HG03354 (cell line): ENCODE measurements around the gene STXBP2.

ENCODE experiments used
- ATAC-seq: cut with Tn5 transposase; IDR thresholded peaks from one replicate; pipeline ENCODE4 v1.9.1; 2021; ENCODE audit warnings: mild to moderate bottlenecking; ENCODE audit not compliant: unreplicated experiment, poor library complexity, severe bottlenecking

STXBP2 gene

DNA sequence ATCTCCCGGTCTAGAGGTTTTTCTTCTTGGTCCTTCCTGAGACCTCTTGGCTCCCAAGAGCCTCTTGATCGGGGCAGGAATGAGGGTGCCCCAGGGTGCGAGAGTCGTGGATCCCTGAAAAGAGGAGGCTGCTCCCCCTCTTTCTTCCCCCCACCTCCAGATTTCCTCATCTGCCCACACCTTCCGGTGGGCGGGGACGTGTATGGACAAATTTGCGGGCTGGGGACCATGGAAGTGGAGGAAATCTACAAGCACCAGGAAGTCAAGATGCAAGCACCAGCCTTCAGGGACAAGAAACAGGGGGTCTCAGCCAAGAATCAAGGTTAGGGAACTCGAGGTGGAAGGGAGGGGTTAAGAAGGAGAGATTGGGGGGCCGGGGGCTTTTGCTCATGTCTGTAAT is 39.9 kb downstream of the STXBP2 start, which contains the start of gene MCEMP1:
MCEMP1 (plus strand) TSS at position 237 of the 400 bp plus-strand sequence; CDS start at position 268, 31 bp downstream.
- no peak for ATAC-seq

- no peak for ATAC-seq
These were observed 40.9 kb downstream of the STXBP2 start for GRCh38 chr19:7677669-7678311.

DNA sequence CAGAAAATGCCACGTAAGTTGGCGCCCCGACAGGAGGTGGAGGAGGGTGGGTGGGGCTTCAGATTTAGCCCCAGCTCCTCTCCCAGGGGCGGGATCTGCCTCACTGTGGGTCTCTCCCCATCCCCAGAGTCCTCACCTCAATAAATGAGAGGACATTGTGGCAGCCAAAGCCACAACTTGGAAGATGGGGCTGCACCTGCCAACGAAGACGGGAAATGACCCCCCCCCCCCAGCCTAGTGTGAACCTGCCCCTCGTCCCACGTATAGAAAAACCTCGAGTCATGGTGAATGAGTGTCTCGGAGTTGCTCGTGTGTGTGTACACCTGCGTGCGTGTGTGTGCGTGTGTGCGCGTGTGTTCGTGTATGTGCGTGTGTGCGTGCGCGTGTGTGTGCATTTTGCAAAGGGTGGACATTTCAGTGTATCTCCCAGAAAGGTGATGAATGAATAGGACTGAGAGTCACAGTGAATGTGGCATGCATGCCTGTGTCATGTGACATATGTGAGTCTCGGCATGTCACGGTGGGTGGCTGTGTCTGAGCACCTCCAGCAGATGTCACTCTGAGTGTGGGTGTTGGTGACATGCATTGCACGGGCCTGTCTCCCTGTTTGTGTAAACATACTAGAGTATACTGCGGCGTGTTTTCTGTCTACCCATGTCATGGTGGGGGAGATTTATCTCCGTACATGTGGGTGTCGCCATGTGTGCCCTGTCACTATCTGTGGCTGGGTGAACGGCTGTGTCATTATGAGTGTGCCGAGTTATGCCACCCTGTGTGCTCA is 42.3 kb downstream of the STXBP2 start:
- peak; percentile 33 for ATAC-seq

DNA sequence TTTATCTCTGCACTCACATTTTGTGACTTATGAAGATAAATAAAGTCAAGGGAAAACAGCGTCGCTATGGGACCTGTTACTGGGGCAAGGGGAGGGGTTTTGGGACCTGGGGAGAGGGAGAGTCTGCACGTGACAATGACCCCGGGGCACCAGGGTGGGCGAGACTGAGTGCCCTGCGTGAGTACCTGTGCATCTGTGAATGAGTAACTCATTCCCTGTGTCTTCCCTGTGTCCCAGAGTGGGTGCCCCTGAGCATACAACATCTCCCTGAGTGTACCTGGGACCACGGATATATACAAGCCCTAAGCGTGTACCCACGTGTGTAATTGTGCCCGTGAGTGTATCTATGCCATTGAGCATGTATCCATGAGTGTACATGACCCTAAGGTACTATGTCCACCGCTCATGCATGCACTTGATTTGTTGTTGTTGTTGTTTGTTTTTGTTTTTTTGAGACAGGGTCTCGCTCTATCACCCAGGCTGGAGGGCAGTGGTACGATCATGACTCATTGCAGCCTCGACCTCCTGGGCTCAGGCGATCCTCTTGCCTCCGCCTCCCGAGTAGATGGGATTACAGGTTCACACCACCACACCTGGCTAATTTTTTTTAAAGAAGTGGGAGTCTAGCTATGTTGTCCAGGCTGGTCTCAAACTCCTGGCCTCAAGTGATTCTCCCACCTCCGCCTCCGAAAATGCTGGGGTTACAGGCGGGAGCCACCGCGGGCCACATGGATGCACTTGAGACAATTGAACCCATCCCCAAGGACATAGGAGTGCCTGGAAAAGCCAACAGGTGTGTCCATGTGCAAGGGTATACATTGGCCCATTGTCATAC is 43.1 kb downstream of the STXBP2 start:
- no peak for ATAC-seq

GRCh38 chr19:7680606-7681339 is 43.9 kb downstream of the STXBP2 start, which contains the start of gene TRAPPC5:
TSS of gene TRAPPC5 (plus strand) at chr19:7680833. CDS start at chr19:7682254, 1,421 bp downstream.
- ATAC-seq: peak; percentile 63

- peak; percentile 22 for ATAC-seq
These were observed 44.6 kb downstream of the STXBP2 start for GRCh38 chr19:7681340-7682174.

- ATAC-seq: no peak
These were observed 45.4 kb downstream of the STXBP2 start for GRCh38 chr19:7682175-7682855.

- no peak for ATAC-seq
These were observed 48.9 kb downstream of the STXBP2 start for GRCh38 chr19:7685546-7686445.

DNA sequence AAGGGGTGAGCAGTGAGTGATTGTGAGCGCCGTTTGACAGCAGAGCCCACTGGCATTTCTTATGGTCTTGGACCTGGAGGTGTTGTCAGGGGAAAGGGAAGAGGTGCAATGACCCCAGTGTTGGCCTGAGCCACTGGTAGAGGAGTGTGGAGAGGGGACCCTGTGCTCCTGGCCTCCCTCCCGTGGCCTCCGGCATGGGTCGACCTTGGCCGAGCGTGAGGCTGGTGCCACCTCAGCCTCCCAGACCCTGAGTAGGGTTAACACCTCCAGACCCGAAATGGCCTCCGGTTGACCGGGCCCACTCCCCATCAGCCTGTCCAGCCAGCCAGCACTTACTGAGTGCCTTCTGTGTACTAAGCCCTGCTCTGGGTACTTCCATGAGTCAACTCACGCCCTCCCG is 50.3 kb downstream of the STXBP2 start:
- ATAC-seq: no peak

GRCh38 chr19:7689165-7689564 is 52.3 kb downstream of the STXBP2 start:
- ATAC-seq: no peak

DNA sequence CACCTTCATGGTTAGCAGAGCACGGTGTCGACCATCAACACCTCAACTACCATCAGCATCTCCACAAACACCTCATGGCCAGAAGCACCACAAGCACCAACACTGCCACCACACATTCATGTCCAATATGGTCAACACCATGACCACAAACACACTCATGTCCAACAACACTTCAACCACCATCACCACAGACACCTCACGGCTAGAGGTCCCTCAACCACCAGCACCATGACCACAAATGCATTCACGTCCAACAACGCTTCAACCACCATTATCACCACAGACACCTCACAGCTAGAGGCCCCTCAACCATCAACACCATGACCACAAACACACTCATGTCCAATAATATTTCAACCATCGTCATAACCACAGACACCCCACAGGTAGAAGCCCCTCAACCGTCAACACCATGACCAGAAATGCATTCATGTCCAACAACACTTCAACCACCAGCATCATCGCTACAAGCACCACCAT is 53.9 kb downstream of the STXBP2 start:
- no peak for ATAC-seq

DNA sequence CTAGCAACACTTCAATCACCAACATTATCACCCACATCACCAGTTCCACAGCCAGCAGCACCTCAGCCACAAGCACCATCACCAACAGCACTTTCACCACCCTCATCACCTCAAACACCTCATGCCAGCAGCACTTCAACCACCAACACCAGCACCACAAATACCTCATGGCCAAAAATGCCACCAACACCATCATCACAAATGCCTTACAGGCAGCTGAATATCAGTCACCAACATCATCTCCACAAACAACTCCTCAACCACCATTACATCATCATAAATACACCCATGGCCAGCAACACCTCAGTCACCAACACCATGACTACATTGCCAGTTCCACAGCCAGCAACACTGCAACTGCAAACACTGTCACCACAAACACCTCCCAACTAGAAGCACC is 54.6 kb downstream of the STXBP2 start:
- ATAC-seq: no peak

DNA sequence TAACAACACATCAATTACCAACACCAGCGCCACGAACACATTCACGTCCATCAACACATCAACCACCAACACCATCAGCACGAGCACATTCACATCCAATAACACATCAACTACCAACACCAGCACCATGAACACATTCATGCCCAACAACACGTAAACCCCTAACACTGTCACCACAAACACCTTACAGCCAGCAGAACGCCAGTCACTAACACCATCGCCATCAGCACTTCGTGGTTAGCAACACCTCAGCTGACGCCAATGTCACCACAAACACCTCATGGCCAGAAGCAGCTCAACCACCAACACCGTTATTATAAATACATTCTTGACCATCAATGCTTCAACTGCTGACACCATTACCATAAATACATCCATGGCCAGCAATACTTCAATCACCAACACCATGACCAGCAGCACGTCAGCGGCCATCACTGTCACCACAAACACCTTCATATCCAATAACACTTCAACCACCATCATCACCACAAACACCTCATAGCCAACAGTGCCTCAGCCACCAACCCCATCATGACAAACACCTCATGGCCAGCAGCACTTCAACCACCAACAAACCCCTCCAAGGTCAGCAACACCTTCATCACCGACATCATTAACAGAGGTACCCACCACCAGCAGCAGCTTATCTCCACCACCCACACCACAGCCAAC is 55.6 kb downstream of the STXBP2 start:
- no peak for ATAC-seq

DNA sequence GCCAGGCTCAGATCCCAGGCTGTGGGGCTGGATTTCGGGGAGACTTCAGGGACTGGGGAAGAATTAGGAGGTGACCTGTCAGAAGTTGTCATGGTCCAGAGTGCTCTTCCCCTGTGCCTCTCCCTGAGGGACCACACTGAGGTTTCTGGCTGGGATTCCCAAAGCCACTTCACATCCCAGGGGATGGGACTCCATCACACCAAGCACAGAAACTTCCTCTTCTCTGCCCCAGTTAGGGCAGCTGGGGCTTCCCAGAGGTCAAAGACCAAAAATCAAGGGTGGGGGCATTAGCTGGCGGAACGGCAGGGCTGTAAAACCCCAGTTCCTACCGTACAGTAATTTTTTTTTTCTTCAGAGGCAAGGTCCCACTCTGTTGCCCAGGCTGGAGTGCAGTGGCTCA is 57.6 kb downstream of the STXBP2 start:
- no peak for ATAC-seq
